GM23248 (cell line): ENCODE measurements around the gene PADI3.

Source experiments
- EZH2 ChIP-seq: fragments of 200-600 bp; sonication (generic); IDR thresholded peaks from 2 replicates; pipeline ENCODE4 v1.6.1; 2018; ENCODE audit warnings: antibody characterized with exemption, mild to moderate bottlenecking; ENCODE audit not compliant: insufficient read depth, poor library complexity, severe bottlenecking
- EZH2phosphoT487 ChIP-seq: fragments of 200-600 bp; sonication (generic); IDR thresholded peaks from 2 replicates; pipeline ENCODE4 v1.6.1; 2018; ENCODE audit warnings: antibody characterized with exemption, moderate library complexity, mild to moderate bottlenecking, low read depth; ENCODE audit not compliant: insufficient read depth

GRCh38 chr1:17278996-17279830 is 30.3 kb downstream of the PADI3 start:
- TF ChIP-seq EZH2phosphoT487 (no peak), EZH2 (no peak)
